Measurements from ENCODE around the gene TMEM229B.

Gene TMEM229B

DNA sequence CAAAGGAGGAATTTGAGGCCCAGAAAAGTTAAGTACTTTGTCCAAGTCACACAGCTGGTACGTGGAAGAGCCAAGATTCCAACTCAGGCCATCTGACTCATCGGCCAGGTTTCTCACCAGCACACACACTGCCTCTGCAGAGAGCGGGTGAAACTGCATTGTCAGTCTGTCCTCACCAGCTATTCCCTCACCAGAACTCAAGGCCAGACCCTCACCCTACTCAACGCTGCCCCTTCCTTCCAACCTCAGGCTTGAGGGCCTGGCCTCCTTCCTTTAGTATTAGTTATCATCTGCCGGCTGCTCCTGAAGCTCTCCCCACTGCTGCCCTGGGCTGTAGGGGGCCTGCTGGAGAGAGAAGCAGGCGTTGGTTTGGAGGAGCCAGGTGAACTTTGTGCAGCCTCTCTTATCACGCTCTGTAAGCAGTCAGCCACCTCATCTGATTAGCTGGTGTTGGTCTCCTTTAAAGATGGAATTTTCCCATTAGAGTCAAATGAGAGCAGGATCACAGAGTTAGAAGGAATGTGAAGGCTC lies 60.0 kb downstream of the TMEM229B start:
- no peak overlapping the region for H3K9ac ChIP-seq (ENCODE audit: low read depth in 1 of 2, low read length in 2 of 2)
- H3K27ac ChIP-seq (ENCODE audit: low read depth in 2 of 2, low read length in 2 of 2): peak overlapping the region; percentile 10 to 12

DNA sequence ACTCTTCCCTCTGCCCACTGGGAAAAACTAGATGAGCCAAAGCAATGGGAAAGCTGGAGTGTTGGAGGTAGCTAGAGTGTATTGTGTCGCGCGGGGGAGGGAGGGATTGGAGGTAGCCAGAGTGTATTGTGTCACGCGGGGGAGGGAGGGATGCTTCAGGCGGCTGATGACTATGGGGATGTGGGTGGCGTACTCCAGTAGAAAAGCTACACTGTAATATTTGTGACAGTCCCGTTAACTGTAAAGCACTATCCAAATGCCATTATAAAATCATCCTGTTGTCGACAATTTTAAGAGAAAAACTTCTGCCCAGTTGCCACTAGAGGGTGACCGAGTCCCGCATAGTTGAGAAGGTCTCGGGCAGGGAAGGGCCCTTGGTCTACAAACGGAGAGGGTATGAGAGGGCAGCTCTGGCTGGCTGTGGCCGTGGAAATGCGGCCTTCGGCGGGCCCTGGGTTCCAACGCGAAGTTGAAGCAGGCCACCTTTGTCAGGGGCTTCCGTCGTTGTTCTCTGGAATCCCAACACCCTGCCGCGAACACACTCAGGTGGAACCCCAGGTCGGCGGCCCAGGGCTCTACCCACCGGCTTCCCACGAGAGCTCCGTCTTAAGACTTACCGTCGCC lies 61.4 kb downstream of the TMEM229B start:
- H3K27ac ChIP-seq (ENCODE audit: low read depth in 2 of 2, low read length in 2 of 2): no peak overlapping the region
- H3K9me3 ChIP-seq (ENCODE audit: control insufficient read depth in 2 of 2, low read length in 2 of 2): no peaks in the 10 kb centered on the region
- H3K9ac ChIP-seq (ENCODE audit: low read depth in 1 of 2, low read length in 2 of 2): no peak overlapping the region
- H3K4me1 ChIP-seq (ENCODE audit: control insufficient read depth in 2 of 2, insufficient read depth in 2 of 2, low read length in 2 of 2): peaks cover 2 to 9% of the 10 kb centered on the region in 2 donors
- peaks cover 0 to 4% of the 10 kb centered on the region in 2 donors for H3K27me3 ChIP-seq (ENCODE audit: control insufficient read depth in 2 of 2, insufficient read depth in 2 of 2, low read length in 2 of 2)
- no peak overlapping the region for H3K4me3 ChIP-seq (ENCODE audit: low read length in 2 of 2)
- H3K36me3 ChIP-seq (ENCODE audit: control insufficient read depth in 2 of 2, insufficient read depth in 2 of 2, low read length in 2 of 2): no peaks in the 10 kb centered on the region

More for the DNA sequence above, 60.0 kb downstream of the TMEM229B start:
- Histone ChIP-seq H3K4me1 (ENCODE audit: control insufficient read depth in 2 of 2, insufficient read depth in 2 of 2, low read length in 2 of 2) (peaks cover 2 to 9% of the 10 kb centered on the region in 2 donors), H3K4me3 (ENCODE audit: low read length in 2 of 2) (no peak overlapping the region), H3K27me3 (ENCODE audit: control insufficient read depth in 2 of 2, insufficient read depth in 2 of 2, low read length in 2 of 2) (peaks cover 0 to 4% of the 10 kb centered on the region in 2 donors), H3K9me3 (ENCODE audit: control insufficient read depth in 2 of 2, low read length in 2 of 2) (no peaks in the 10 kb centered on the region), H3K36me3 (ENCODE audit: control insufficient read depth in 2 of 2, insufficient read depth in 2 of 2, low read length in 2 of 2) (no peaks in the 10 kb centered on the region)

DNA sequence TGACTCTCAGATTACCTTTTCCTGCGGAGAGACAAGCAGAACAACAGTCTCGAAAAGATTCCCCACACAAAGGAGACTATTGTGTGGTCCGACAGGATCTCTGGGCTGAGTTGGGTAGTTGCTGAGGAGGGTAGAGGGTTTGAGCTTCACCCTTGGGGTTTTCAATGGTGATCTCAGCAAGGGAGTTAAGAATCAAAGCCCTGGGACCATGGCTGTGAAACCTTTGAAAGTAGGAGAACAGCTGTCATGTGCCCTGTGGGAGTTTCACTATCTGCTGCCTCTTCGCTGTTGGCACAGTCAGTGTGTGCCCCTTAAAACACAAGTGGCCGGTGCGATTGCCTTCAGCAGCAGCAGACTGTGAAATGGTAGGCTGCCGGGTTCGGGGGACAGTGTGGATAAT lies 62.4 kb downstream of the TMEM229B start:
- H3K4me3 ChIP-seq (ENCODE audit: low read length in 2 of 2): no peak overlapping the region
- peaks cover 0 to 4% of the 10 kb centered on the region in 2 donors for H3K27me3 ChIP-seq (ENCODE audit: control insufficient read depth in 2 of 2, insufficient read depth in 2 of 2, low read length in 2 of 2)
- H3K4me1 ChIP-seq (ENCODE audit: control insufficient read depth in 2 of 2, insufficient read depth in 2 of 2, low read length in 2 of 2): peaks cover 2 to 9% of the 10 kb centered on the region in 2 donors
- H3K9ac ChIP-seq (ENCODE audit: low read depth in 1 of 2, low read length in 2 of 2): no peak overlapping the region
- no peak overlapping the region for H3K27ac ChIP-seq (ENCODE audit: low read depth in 2 of 2, low read length in 2 of 2)
- no peaks in the 10 kb centered on the region for H3K36me3 ChIP-seq (ENCODE audit: control insufficient read depth in 2 of 2, insufficient read depth in 2 of 2, low read length in 2 of 2)
- no peaks in the 10 kb centered on the region for H3K9me3 ChIP-seq (ENCODE audit: control insufficient read depth in 2 of 2, low read length in 2 of 2)

DNA sequence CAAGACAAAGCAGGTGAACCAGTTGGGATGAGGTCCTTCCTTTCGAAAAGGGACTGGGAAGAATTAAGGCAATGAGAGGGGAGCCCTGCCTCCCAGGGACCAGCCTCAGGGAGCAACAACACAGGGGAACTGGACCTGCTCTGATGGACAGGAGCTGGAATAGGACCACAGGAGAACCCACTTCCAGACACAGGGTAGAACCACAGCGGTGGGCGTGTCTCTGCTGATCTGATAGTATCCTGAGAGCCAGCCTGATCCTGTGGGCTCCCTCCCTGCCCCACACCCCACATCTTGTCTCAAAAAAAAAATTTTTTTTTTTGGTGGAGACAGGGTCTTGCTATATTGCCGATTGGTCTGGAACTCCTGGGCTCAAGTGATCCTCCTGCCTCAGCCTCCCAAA lies 62.9 kb downstream of the TMEM229B start:
- Histone ChIP-seq H3K27me3 (ENCODE audit: control insufficient read depth in 2 of 2, insufficient read depth in 2 of 2, low read length in 2 of 2) (peaks cover 0 to 4% of the 10 kb centered on the region in 2 donors), H3K4me3 (ENCODE audit: low read length in 2 of 2) (no peak overlapping the region), H3K4me1 (ENCODE audit: control insufficient read depth in 2 of 2, insufficient read depth in 2 of 2, low read length in 2 of 2) (peaks cover 2 to 9% of the 10 kb centered on the region in 2 donors), H3K9ac (ENCODE audit: low read depth in 1 of 2, low read length in 2 of 2) (no peak overlapping the region), H3K36me3 (ENCODE audit: control insufficient read depth in 2 of 2, insufficient read depth in 2 of 2, low read length in 2 of 2) (no peaks in the 10 kb centered on the region), H3K27ac (ENCODE audit: low read depth in 2 of 2, low read length in 2 of 2) (no peak overlapping the region), H3K9me3 (ENCODE audit: control insufficient read depth in 2 of 2, low read length in 2 of 2) (no peaks in the 10 kb centered on the region)

DNA sequence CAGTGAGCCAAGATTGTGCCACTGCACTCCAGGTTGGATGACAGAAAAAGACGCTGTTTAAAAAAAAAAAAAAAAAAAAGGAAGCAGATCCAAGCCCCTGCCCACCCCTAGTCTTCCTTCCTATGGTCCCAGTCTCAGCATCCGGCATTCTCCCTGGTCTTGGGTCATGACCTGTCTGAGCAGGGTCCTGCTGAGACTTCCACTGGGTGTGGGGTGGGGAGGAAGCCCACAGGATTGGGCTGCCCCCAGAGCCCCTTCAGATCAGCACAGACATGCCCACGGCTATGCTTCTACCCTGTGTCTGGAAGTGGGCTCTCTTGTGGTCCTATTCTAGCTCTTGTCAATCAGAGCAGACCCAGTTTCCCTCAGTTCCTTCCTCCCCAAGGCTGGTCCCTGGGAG lies 64.0 kb downstream of the TMEM229B start:
- no peak overlapping the region for H3K4me3 ChIP-seq (ENCODE audit: low read length in 2 of 2)
- no peak overlapping the region for H3K9ac ChIP-seq (ENCODE audit: low read depth in 1 of 2, low read length in 2 of 2)
- no peak overlapping the region for H3K27ac ChIP-seq (ENCODE audit: low read depth in 2 of 2, low read length in 2 of 2)
- no peaks in the 10 kb centered on the region for H3K36me3 ChIP-seq (ENCODE audit: control insufficient read depth in 2 of 2, insufficient read depth in 2 of 2, low read length in 2 of 2)
- H3K27me3 ChIP-seq (ENCODE audit: control insufficient read depth in 2 of 2, insufficient read depth in 2 of 2, low read length in 2 of 2): peaks cover 0 to 4% of the 10 kb centered on the region in 2 donors
- no peaks in the 10 kb centered on the region for H3K9me3 ChIP-seq (ENCODE audit: control insufficient read depth in 2 of 2, low read length in 2 of 2)
- peaks cover 2 to 16% of the 10 kb centered on the region in 2 donors for H3K4me1 ChIP-seq (ENCODE audit: control insufficient read depth in 2 of 2, insufficient read depth in 2 of 2, low read length in 2 of 2)

DNA sequence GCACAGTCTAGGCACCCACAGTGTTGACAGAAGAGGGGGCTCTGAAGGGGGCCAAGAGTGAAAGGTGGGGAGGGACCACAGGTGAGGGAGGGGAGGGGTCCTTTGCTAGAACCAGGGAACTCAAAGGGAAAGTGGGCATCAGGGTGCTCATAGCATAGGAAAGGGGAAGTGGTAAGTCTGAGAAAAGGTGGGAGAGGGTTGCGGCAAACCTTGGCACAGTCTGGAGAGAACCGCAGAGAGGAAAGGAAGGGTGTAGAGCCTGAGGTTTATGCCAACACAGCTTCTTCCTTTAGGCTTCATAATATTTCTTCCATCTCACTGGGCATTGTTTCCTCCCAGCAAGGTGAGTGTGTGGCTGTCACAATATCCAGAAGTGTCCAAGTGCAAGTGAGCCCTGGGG lies 65.1 kb downstream of the TMEM229B start:
- no peak overlapping the region for H3K27ac ChIP-seq (ENCODE audit: low read depth in 2 of 2, low read length in 2 of 2)
- no peak overlapping the region for H3K9ac ChIP-seq (ENCODE audit: low read depth in 1 of 2, low read length in 2 of 2)

DNA sequence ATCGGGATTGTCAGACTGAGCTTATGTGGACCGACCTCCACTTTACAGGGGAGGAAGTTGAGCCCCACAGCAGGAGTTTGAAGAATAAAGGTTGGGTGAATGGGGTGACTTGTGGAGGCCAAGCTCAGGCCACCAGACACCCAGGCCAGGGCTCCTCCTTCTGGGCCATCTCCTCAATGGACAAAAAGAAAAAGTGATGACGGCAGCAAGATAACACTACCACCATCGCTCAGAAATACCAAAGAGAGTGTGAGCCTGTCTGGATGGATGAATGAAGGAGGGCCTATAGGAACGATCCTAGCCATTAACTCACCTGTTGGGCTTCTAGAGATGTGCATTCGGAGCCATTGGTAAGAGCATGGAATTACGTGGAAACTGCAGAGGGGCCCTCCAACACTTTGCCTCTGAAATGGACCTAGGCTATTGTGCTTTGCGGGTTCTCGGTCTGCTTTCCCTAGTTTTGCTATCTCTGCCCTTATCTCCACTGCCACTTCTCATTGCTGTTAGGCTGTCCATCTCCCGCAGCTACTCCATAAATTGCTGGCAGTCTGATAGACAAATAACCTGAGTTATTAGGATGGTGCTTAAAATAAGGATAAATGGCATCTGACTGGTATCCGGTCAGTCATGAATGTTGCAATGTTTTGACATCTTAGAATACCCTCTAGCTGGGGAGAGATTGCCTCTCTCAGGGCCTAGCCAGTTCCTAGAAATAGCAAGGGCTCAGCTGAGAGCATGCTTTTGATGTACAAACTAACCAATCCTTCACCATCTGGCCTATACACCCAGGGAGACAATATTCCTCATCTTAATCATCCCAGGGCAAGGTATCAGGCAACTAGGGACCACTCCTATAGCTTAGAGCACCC lies 66.9 kb downstream of the TMEM229B start:
- Histone ChIP-seq H3K4me3 (ENCODE audit: low read length in 2 of 2) (no peak overlapping the region), H3K27me3 (ENCODE audit: control insufficient read depth in 2 of 2, insufficient read depth in 2 of 2, low read length in 2 of 2) (peaks cover 0 to 4% of the 10 kb centered on the region in 2 donors), H3K9me3 (ENCODE audit: control insufficient read depth in 2 of 2, low read length in 2 of 2) (no peaks in the 10 kb centered on the region), H3K9ac (ENCODE audit: low read depth in 1 of 2, low read length in 2 of 2) (no peak overlapping the region), H3K4me1 (ENCODE audit: control insufficient read depth in 2 of 2, insufficient read depth in 2 of 2, low read length in 2 of 2) (peaks cover 2 to 18% of the 10 kb centered on the region in 2 donors), H3K36me3 (ENCODE audit: control insufficient read depth in 2 of 2, insufficient read depth in 2 of 2, low read length in 2 of 2) (no peaks in the 10 kb centered on the region), H3K27ac (ENCODE audit: low read depth in 2 of 2, low read length in 2 of 2) (no peak overlapping the region)

More for the DNA sequence above, 65.1 kb downstream of the TMEM229B start:
- Histone ChIP-seq H3K36me3 (ENCODE audit: control insufficient read depth in 2 of 2, insufficient read depth in 2 of 2, low read length in 2 of 2) (no peaks in the 10 kb centered on the region), H3K4me3 (ENCODE audit: low read length in 2 of 2) (no peak overlapping the region), H3K9me3 (ENCODE audit: control insufficient read depth in 2 of 2, low read length in 2 of 2) (no peaks in the 10 kb centered on the region), H3K27me3 (ENCODE audit: control insufficient read depth in 2 of 2, insufficient read depth in 2 of 2, low read length in 2 of 2) (peaks cover 0 to 4% of the 10 kb centered on the region in 2 donors), H3K4me1 (ENCODE audit: control insufficient read depth in 2 of 2, insufficient read depth in 2 of 2, low read length in 2 of 2) (peaks cover 5 to 21% of the 10 kb centered on the region in 2 donors)

Data from mucosa of rectum (tissue), 2 donors.